Small intestine (tissue), 7 donors: ENCODE data around the gene MAGEA6. TPM values are rescaled to one million over a fixed set of nuclear protein-coding genes. Genes with fewer than 3 reads are reported as not detected.
"Not testable (repeated sequence)": the region's sequence is repeated elsewhere in the genome, so short reads cannot be mapped to it uniquely, and the experiment has no call there.

Experiments
- DNase-seq, 2 donors: peaks; one replicate each; pipeline versions ENCODE4 v3.0.0 to v3.0.0-alpha.2; 2013
- FAIRE-seq: peaks from 2 replicates; lab custom pipeline; 2012; peaks lifted over from hg19 to GRCh38; lab: Jason Lieb, UNC
- H3K27ac ChIP-seq, 3 donors: one replicate each; pipeline ENCODE4 v1.5.1; 2013; ENCODE audit warnings: low read length in 2 of 3, mild to moderate bottlenecking in 2 of 3, control low read depth in 1 of 3, inconsistent platforms in 1 of 3, low read depth in 1 of 3, moderate library complexity in 1 of 3
- H3K27me3 ChIP-seq, 3 donors: one replicate each; pipeline ENCODE4 v1.6.1; 2013; ENCODE audit warnings: low read length in 3 of 3, inconsistent platforms in 1 of 3; ENCODE audit not compliant: control insufficient read depth in 3 of 3, insufficient read depth in 3 of 3
- H3K36me3 ChIP-seq, 3 donors: one replicate each; pipeline ENCODE4 v1.6.1; 2013; ENCODE audit warnings: low read length in 3 of 3, inconsistent platforms in 1 of 3, low read depth in 1 of 3, mild to moderate bottlenecking in 1 of 3, moderate library complexity in 1 of 3; ENCODE audit not compliant: control insufficient read depth in 3 of 3, insufficient read depth in 2 of 3
- H3K4me1 ChIP-seq, 3 donors: one replicate each; pipeline ENCODE4 v1.6.1; 2013; ENCODE audit warnings: low read length in 2 of 3, inconsistent platforms in 1 of 3, low read depth in 1 of 3, mild to moderate bottlenecking in 1 of 3, moderate library complexity in 1 of 3; ENCODE audit not compliant: control insufficient read depth in 3 of 3, insufficient read depth in 2 of 3
- H3K4me3 ChIP-seq, 3 donors: one replicate each; pipeline ENCODE4 v1.5.1; 2013; ENCODE audit warnings: low read length in 3 of 3, control low read depth in 1 of 3, inconsistent platforms in 1 of 3, low read depth in 1 of 3, mild to moderate bottlenecking in 1 of 3, moderate library complexity in 1 of 3
- H3K9me3 ChIP-seq, 2 donors: one replicate each; pipeline ENCODE4 v1.6.1; 2013; ENCODE audit warnings: low read depth in 1 of 2, low read length in 1 of 2; ENCODE audit not compliant: control insufficient read depth in 2 of 2, insufficient read depth in 1 of 2
- WGBS, 3 donors: extraction: QIAGEN DNeasy Blood & Tissue Kit; methylation state at CpG; one replicate each; pipeline ENCODE4 v1.1.7; 2013; 5-methylcytosine and 5-hydroxymethylcytosine counted together
- polyA plus RNA-seq, 4 donors: library from polyadenylated mRNA; stranded (reverse) in 3 of 4; unstranded in 1 of 4; fragments of 200-250 nt in 3 of 4; fragments of 120-200 nt in 1 of 4; gene quantifications; one replicate each; pipeline versions ENCODE4 v1.2.1 to v1.2.3, GENCODE V29; 2013
- donor health status: healthy with polysubstance abuse.
- donor health status: control.
- donor health status: control.
- donor health status: Bipolar disorder and iron deficiency.
- donor health status: healthy.

Gene MAGEA6
- polyA plus RNA-seq, 4 donors: not detected

GRCh38 chrX:152798945-152799344, 29.5 kb upstream of the MAGEA6 start:
- Histone ChIP-seq H3K4me3 (no peak overlapping the region), H3K9me3 (no peaks in the 10 kb centered on the region), H3K36me3 (no peaks in the 10 kb centered on the region), H3K4me1 (no peaks in the 10 kb centered on the region), H3K27me3 (no peaks in the 10 kb centered on the region), H3K27ac (no peak overlapping the region)
- DNase-seq: peak; percentile 1 to 8
- 30 to 62% (median 44%) methylated on average over 1 of the region's 1 CpG for WGBS, 3 donors
- FAIRE-seq: no peak

DNA sequence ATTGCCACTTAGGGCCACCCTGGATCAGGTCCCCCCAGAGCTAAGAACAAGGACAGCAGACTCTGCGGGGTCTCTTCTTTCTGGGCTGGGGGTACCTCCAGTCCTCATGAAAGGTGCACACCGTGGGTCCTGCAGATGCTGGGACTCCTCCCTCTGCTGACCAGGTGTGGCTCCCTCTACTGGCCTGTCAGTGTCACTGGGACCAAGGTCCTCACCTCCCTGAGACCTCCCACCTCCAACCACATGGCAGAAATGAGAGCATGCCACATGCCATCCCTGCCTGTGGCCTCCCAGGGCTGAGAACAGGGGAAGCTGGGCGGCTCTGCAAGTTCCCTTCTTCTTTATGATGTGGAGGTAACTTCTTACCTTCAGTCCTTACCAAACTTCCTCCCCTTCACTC, 17.6 kb upstream of the MAGEA6 start:
- not testable (repeated sequence) for H3K27me3 ChIP-seq, H3K4me1 ChIP-seq, H3K4me3 ChIP-seq, H3K27ac ChIP-seq, FAIRE-seq, DNase-seq, H3K36me3 ChIP-seq, H3K9me3 ChIP-seq
- WGBS, 3 donors: no CpG with 5 or more reads among the region's 3 CpGs

- not testable (repeated sequence) for H3K27me3 ChIP-seq, H3K4me3 ChIP-seq, H3K4me1 ChIP-seq, H3K27ac ChIP-seq, H3K36me3 ChIP-seq, H3K9me3 ChIP-seq, DNase-seq, FAIRE-seq
- 65 to 77% (median 67%) methylated on average over 9 of the region's 9 CpGs for WGBS, 3 donors
These were observed 2.9 kb downstream of the MAGEA6 start for GRCh38 chrX:152766562-152766961.

- not testable (repeated sequence) for H3K9me3 ChIP-seq, DNase-seq, H3K4me1 ChIP-seq, H3K4me3 ChIP-seq, H3K27me3 ChIP-seq, H3K27ac ChIP-seq, H3K36me3 ChIP-seq, FAIRE-seq
- 77 to 89% (median 87%) methylated on average over 2 to 4 of the region's 7 CpGs for WGBS, 3 donors
These were observed 7.9 kb downstream of the MAGEA6 start for GRCh38 chrX:152761582-152761981.

DNA sequence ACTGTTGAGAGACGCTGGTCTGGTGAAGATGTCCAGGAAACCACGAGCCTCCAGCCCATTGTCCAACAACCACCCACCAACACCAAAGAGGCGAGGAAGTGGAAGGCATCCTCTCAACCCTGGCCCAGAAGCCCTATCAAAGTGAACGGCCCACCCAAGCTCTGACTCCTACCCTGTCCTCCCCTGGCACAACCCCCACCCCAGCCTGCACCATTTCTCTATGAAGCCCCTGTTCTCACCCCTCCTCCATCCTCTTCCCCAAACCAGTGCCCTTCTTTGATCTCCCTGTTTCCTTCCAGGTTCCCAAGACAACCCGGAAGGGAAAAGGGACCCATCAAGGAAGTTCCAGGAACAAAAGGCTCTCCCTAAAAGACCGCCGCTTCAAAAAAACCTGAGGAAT, 9.9 kb downstream of the MAGEA6 start:
- H3K4me3 ChIP-seq, DNase-seq, H3K9me3 ChIP-seq, FAIRE-seq, H3K27me3 ChIP-seq, H3K36me3 ChIP-seq, H3K27ac ChIP-seq, H3K4me1 ChIP-seq: not testable (repeated sequence)
- WGBS, 3 donors: 75 to 83% (median 79%) methylated on average over 1 to 3 of the region's 7 CpGs

- not testable (repeated sequence) for H3K4me1 ChIP-seq, H3K9me3 ChIP-seq, H3K4me3 ChIP-seq, H3K27ac ChIP-seq, DNase-seq, H3K27me3 ChIP-seq, H3K36me3 ChIP-seq, FAIRE-seq
- WGBS, 3 donors: no CpG with 5 or more reads among the region's 2 CpGs
These were observed 10.6 kb downstream of the MAGEA6 start, which contains the start of gene CSAG3 for GRCh38 chrX:152758918-152759317. Gene CSAG3, plus strand, starts transcription at chrX:152759218.

GRCh38 chrX:152754871-152755270, 14.6 kb downstream of the MAGEA6 start:
- H3K27me3 ChIP-seq, H3K4me1 ChIP-seq, H3K9me3 ChIP-seq, H3K4me3 ChIP-seq, DNase-seq, H3K36me3 ChIP-seq, H3K27ac ChIP-seq, FAIRE-seq: not testable (repeated sequence)
- no CpG with 5 or more reads among the region's 5 CpGs for WGBS, 3 donors

- not testable (repeated sequence) for H3K4me1 ChIP-seq, H3K9me3 ChIP-seq, H3K27ac ChIP-seq, H3K36me3 ChIP-seq, H3K4me3 ChIP-seq, FAIRE-seq, H3K27me3 ChIP-seq, DNase-seq
- no CpG with 5 or more reads among the region's 35 CpGs for WGBS, 3 donors
These were observed 15.5 kb downstream of the MAGEA6 start, which contains the start of gene MAGEA2 for GRCh38 chrX:152753686-152754650. Gene MAGEA2, minus strand, starts transcription at chrX:152753842. Its CDS starts 2,479 bp downstream, at chrX:152751363.
